Activated naive CD4-positive, alpha-beta T cell (primary cell): ENCODE results near the gene KCTD15.

Experiments
- DNase-seq, 4 experiments: peaks; one replicate each; lab custom pipeline; 2025; lab: John Stamatoyannopoulos, UW

Gene KCTD15

DNA sequence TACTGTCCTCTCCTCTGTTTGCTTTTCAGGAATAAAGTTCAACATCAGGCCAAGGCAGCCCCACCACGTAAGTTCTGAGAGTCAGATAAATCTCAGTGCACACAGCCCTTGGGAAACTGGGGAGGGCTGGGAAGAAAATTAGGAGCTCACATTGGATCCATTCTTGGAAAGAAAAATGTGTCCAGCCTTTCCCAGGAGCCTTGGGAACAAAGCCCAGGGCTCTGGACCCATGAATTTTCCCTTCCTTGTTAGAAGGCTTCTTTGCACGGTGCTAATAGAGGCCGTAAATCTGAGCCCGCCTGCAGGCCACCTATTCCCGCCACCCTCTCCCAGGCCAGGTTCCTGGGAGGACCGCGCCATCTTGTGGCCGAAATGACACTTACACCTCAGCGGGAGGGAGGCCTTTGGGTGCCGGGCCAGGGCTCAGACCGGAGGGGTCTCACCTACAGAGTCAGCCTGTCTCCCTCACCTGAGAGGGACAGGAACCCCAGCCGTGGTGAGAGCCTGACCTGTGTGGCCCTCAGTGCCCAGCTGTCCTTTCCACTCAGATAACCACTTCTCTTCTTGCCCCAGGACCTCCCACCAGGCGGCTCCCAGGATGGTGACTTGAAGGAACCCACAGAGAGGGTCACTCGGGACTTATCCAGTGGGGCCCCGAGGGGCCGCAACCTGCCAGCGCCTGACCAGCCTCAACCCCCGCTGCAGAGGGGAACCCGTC lies 25.1 kb upstream of the KCTD15 start:
- DNase-seq = peak in 3 of 4 experiments; percentile 20 to 40 (median 35)

DNA sequence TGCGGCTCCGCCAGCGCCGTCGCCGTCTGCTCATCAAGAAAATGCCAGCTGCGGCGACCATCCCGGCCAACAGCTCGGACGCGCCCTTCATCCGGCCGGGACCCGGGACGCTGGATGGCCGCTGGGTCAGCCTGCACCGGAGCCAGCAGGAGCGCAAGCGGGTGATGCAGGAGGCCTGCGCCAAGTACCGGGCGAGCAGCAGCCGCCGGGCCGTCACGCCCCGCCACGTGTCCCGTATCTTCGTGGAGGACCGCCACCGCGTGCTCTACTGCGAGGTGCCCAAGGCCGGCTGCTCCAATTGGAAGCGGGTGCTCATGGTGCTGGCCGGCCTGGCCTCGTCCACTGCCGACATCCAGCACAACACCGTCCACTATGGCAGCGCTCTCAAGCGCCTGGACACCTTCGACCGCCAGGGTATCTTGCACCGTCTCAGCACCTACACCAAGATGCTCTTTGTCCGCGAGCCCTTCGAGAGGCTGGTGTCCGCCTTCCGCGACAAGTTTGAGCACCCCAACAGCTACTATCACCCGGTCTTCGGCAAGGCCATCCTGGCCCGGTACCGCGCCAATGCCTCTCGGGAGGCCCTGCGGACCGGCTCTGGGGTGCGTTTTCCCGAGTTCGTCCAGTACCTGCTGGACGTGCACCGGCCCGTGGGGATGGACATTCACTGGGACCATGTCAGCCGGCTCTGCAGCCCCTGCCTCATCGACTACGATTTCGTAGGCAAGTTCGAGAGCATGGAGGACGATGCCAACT lies 24.4 kb upstream of the KCTD15 start:
- DNase-seq = no peak

DNA sequence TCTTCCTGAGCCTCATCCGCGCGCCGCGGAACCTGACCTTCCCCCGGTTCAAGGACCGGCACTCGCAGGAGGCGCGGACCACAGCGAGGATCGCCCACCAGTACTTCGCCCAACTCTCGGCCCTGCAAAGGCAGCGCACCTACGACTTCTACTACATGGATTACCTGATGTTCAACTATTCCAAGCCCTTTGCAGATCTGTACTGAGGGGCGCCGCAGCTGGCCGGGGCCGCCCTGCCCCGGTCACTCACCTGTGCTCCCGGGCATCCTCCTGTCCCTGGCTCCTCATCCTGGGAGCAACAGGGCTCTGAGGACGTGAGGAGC lies 23.9 kb upstream of the KCTD15 start:
- no peak for DNase-seq

DNA sequence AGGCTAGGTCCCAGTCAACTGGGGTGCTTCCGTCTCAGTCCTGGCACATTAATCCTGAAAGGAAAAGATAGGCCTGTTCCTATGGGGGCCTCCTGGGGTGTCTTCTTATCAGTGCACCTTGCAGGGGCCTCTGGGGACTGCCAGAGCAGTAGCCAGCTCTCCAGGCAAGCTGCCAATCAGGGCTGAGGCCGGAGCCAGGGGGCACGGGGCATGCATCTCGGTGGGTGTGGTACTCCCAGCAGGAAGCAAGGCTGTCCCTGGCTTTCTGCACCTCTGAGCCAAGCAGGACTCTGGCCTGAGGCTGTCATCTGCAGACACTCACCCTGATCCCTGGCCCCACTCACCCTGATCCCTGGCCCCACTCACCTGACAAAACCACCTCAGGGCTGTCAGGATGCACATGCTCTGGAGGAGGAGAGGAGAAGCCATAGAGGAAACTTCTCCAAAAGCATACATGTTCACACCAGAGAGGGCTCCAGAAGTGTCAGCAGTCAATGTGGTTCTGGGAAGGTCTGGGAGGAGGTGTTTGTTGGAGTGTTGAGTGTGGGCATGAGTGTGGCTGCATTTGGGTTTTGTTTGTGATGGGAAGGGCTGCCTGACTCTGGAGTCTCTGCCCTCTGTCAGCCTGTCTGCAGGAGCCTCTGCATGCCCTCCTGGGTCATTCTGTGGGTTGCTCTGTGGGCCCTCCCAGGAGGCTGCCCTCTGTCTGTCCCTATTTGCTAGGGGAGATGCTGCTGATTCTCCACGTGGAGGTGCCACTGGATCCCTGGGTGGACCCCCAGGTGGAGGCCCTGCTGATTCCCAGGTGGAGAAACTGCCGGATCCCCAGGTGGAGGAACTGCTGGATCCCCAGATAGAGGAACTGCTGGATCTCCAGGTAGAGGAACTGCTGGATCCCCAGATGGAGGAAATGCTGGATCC lies 22.7 kb upstream of the KCTD15 start:
- no peak for DNase-seq

DNA sequence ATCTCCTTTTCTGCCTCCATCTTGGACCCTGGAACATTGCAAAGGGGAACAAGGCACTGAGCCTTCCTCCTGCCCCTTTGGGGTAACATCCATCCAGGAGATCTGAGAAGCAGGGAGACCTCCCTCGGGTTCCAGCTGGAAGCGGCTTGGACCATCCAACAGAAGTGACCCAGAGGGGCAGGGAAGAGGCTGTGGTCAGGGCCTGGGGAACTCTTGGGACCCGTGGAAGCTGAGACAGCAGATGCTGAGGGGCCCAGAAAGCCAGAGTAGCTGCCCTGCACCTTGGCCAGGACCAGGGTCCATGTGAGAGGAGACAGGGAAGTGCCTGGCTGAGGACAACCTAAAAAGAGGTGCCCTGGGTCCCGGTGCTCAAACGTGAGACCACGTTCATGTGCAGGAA lies 21.9 kb upstream of the KCTD15 start:
- no peak for DNase-seq

DNA sequence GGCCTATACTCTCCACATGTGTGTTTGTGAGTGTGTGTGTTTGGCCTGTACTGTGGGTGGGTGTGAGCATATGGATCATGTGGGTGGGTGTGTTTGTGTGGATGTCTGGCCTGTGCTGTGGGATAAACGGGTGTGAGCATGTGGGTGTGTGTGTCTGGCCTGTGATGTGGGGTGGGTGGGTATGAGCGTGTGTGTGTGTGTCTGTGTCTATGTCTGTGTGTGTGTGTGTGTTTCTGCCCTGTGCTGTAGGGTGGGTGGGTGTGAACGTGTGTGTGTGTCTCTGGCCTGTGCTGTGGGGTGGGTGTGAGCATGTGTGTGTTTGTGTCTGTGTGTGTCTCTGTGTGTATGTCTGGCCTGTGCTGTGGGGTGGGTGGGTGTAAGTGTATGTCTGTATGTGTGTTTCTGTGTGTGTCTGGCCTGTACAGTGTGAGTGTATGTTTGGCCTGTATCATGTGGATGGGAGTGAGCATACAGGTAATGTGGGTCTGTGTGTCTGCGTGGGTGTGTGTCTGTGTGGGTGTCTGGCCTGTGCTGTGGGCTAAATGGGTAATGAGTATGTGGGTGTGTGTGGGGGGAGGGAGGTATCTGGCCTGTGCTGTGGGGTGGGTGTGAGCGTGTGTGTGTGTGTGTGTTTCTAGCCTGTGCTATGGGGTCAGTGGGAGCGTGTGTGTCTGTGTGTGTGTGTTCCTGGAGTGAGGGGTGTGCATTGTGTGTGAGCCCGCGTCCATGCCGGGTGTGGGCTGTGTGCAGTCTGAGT lies 20.8 kb upstream of the KCTD15 start:
- no peak for DNase-seq

DNA sequence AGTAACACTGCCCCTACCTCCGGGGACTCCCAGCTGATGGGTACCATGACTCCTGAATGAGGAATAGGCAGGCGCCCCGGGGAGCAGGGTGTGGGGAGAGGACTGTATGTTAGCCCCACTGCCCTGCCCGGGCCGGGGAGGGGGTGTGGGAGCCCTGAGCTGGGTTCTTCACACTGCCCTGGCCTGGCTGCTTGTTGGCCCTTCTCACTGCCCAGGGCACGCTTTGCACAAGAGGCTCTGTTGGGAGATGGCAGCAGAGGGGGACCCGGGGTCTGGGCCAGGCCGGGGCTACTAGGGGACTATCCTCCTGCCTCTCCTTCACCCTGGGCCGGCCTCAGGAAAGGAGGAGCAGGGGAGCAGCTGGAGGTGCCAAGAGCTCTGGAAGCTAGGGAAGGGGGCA lies 19.3 kb upstream of the KCTD15 start:
- no peak for DNase-seq

DNA sequence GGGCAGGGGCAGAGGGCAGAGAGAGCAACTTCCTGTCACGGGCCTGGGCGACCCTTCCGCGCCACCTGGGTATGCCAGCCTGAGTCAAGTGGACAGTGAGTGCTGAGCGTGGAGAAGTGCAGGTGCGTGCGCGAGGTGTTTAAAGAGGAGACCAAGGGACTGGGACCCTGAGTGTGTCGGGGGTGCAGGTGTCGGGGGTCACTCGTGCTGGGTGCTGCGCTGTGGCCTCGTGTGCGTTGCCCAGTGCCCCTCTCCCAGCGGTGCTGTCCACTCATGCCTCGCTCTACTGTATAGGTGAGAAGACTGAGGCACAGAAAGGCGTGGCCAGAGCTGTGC lies 18.9 kb upstream of the KCTD15 start:
- no peak for DNase-seq

DNA sequence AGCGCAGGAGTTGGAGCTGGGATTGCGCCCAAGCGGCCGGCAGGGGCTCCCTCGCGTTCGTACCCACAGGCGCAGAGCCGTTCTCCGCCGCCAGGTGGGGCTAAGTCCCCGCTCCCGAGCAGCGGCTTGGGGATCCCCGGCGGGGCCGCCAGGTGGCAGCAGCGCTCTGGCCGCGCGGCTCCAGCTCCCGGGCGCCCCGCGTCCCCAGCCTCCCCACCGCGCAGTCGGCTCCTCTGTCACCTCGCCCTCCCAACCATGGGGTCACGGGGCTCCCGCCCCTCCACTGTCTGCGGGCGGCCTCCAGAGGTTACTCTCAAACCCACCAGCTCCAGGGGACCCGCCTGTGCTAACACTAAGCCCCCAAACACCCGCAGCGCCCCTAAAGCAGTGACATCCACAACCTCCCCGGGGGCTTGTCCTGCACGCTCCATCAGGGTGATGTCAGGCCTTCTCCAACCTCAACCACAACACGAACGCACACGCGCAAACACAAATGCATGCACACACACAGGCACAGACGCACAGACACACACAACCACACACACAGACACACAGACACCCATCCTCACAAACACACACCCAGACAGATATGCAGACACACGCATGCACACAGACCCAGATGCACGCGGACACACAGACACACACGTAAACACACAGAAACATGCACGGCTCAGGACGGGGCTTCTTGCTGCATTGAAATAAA lies 18.4 kb upstream of the KCTD15 start:
- peak; percentile 76 to 81 (median 80) for DNase-seq

DNA sequence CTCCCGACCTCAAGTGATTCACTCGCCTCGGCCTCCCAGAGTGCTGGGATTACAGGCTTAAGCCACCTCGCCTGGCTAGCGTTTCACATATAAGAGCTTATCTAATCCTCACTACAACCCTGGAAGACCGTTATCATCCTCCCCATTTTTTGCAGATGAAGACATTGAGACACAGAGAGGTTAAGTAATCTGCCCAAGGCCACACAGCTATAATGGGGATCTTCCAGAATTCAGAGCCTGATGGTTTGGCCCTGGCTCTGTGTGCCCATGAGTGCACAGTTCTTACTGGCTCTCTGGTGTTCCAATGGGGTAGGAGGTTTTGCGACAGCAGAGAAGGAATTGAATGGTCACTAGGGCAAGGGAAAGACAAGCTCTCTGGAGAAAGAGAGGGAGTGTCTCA lies 16.8 kb upstream of the KCTD15 start:
- no peak for DNase-seq

DNA sequence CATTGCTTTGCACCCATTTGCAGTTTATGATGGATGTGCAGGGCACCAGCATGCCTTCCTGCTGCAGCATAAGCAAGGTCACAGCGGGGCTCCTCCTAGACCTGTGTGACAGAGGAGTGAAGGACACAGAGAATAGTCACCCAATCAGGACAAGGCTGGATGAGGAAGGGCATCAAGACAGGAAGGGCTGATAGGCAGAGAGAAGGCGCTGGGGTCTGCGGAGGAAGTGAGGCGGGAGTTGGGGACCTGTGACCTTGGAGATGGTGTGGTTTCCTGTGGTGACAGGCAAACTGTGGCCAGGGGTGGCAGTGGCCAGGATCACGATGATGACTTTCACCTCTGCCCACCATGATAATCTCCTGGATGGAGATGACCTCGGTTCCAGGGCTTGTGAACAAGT lies 16.4 kb upstream of the KCTD15 start:
- DNase-seq = no peak

DNA sequence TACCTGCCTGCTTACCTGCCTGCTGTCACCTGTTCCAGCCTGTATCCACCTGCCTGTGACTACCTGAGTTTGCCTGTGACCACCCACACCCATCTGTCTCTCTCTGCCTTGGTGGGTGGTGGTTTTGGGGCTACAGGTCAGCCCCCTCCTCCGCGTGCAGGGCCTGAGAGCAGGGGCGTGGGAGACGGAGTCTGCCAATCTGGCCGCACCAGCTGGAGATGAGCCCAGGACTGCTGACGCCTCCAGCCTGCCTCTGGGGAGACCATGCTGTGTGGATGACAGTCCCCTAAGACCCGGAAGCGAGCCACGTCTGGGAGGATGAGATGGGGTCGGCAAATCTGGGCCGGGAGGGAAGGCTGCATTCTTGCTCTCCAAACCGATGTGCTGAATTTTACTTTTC lies 15.9 kb upstream of the KCTD15 start:
- DNase-seq = no peak

DNA sequence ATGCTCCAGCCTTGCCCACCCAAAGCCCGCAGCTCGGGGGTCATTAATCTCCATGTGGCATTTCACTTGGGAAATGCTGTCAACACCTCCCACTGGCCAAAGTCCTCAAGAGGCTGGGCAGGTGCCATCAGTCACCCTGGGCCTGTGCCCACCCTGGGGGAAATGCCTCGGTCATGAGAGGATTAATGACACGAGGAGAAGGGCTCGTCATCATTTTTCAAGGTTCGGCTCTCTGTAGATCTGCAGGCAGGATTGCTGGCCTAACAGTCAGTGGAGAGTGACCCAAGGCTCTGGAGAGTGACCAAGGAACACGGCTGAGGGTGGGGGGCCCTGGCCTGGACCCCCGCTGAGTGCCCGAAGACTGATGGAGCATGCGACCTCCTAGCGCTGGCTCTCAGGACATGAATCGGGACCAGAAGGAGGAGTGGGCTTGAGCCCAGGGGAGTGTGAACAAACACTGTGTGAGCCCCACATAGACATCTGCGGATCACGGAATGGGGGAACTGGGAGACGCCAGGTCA lies 15.2 kb upstream of the KCTD15 start:
- no peak for DNase-seq

DNA sequence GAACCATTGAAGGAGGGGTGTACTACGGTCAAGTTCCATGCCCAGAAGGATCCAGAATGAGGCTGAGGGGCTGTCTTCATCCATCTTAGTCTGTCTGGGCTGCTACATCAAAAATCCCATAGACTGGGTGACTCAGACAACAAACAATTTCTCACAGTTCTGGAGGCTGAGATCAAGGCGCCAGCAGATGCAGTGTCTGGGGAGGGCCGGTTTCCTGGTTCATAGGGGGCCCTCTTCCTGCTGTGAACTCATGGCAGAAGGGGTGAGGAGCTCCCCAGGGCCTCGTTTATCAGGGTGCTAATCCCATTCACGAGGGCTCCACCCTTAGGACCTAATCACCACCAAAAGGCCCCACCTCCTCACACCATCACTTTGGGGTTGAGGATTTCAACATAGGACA lies 14.7 kb upstream of the KCTD15 start:
- no peak for DNase-seq

DNA sequence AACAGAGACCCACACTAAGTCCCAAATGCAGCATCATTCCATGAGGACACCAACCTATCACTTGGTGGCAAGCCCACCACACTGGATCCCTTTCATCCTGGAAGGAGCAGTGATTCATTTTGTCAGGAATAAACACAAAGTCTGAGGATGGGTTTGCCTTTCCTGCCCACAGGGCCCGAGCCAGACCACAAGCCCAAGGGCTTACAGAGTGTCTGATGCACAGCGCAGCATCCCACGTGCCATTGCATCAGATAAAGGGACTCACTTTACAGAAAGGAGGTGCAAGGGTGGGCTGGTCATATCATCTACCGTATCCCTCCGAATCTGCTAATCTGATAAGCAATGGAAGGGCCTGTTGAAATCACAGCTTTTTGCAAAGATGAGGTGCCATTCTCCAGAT lies 12.2 kb upstream of the KCTD15 start:
- no peak for DNase-seq

DNA sequence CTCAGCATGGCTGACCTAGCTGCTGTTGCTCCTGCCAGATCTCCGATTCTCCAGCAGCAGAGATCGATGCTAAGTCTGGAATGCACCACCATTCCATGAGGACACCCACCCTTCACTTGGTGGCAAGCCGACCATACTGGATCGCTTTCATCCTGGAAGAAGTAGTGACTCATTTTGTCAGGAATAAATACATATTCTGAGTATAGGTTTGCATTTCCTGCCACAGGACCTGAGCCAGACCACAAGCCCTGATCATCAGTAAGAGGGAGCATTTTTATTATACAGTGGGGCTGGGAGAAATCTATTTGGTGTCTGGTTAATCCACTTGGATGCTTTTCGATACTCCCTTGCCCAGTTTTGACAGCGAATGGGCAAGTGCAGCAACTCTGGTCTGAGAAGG lies 10.9 kb upstream of the KCTD15 start:
- no peak for DNase-seq

DNA sequence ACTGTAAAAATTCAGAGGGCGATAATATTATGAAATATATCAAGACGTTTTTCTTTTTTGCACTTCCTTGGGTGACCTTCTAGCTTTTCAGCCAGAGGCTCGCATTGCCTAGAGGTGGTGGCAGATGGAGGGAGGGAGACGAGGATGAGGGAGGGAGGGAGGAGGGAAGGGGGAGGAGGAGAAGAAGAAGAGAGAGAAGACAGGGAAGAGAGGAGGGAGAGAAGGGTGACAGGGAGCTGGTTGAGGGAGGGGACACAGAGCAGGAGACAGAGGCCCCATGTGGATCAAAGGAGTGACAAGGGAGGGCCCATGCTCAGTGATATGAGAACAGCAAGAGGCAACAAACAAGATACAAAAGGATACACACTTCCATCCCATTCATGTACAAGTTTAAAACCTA lies 8.0 kb upstream of the KCTD15 start:
- DNase-seq = no peak

DNA sequence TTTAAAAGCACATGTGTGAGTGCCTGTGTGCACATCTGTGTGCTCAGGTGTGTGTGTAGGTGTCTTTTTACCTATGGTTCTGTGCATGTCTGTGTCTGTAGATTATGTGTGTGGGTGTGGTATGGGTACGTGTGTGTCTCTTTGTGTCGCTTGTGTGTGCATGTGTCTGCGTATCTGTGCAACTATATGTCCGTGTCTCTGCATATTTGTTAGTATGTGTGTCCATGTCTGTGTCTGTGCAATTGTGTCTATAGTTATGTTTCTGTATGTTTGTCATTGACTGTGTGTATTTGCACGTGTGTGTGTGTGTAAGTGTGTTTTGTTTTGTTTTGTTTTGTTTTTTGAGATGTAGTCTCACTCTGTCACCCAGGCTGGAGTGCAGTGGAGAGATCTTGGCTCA lies 7.3 kb upstream of the KCTD15 start:
- DNase-seq = no peak

DNA sequence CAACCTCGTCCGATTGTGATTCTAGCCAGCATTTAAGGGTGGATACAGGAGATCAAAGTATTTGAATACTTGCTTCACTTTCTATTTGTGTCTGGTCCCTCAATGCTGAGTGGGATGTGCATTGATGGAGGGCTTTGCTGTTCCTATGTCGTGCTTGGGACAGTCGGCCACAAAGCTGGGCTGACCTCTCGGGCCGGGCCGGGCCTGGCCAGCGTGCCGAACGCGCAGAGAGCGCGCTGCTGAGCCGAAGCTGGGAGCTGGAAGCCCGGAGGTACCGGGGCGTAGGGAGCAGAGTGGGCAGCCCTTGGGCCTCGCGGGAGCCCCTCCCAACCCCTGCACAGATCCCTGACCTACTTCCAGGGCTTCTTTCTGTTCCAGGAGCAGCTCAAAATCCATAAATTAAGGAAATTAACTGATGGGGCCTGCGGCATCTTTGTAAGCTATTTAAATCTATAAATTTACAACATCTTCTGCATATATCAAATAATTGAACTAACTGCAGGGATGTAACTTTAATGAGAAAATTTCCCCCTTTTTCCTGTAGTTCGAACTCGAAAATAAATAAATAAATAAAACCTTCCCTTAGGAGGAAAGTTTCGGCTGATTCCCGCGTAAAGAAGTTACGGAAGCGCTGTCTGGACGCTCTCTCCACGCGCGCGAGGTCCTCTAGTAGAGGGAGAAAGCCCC lies 1.8 kb upstream of the KCTD15 start:
- DNase-seq = no peak

DNA sequence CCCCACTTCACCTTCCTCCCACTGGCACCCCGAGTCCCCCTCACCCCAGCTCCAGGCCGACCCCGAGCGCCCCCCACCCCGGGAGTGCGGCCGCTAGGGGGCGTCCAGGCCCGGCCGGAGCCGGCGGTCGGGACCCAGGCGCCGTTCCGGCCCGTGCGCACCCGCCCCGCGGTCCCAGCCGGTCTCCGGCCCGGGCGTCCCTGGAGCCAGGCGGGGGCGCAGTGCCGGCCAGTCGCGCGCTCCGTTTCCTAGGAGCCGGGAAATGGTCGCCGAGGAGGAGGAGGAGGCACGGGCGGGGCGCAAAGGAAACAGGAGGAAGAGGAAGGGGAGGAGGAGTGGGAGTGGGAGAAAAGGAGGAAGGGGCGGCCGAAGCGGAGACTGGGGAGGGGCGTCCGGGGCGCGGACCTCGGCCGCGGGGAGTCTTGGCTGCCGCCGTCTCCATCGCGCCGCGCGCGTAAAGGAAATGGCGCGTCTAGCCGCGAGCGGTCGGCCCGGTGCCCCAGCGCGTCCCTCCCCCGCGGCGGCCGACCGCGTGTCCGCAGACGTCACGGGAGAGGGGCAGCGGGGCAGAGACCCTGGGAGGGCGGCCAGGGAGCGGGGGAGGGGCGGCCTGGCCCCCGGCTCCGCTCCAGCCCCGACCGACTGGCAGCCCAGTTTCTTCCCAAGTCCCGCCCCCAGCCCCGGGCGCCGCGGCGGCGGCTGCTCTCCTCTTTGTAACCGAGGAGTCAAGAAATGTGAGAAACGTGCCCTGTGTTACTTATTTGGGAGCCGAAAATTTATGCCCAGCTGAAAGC lies 1.1 kb upstream of the KCTD15 start:
- DNase-seq = peak in 1 of 4 experiments; percentile 12
